Occipital lobe (tissue), 3 donors: ENCODE results near the gene PCID2. TPM values are rescaled to one million over a fixed set of nuclear protein-coding genes. Genes with fewer than 3 reads are reported as not detected.

Experiments used
- DNase-seq: peaks from one replicate; lab custom pipeline; 2025; lab: John Stamatoyannopoulos, UW
- small RNA-seq: library from RNA; depleted of rRNA; stranded (forward); fragments of <200 nt; gene quantifications from one replicate; pipeline ENCODE3, GENCODE V24; 2014
- total RNA-seq: library from RNA; depleted of rRNA; stranded (reverse); fragments of >200 nt; gene quantifications from one replicate; pipeline ENCODE4 v1.2.3, GENCODE V29; 2014

Gene PCID2
- total RNA-seq, 1 donor from 2014 or later, result 45.9 TPM

DNA sequence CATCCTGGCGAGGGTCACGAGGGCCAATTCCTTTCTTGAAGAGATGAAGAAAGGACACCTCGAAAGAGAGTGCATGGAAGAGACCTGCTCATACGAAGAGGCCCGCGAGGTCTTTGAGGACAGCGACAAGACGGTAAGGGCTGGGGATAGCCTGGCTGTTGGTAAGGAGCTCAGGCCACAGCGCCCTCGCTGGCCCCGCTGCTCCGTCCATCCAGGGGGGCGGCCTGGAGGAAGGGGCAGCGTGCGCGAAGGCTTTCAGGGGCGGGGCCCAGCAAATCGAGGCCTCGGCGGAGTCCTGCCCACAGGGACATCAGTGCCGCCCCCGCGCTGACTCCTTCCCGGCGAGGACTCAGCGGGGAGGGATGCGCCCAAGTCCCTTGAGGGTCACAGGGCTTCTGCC lies 79.0 kb downstream of the PCID2 start:
- DNase-seq, result no peak

Small RNAs within 50 kb of the gene (small RNA-seq; reads per million reads assigned to genes)
- not detected for gene AL137002.1

Other genes starting within 250 kb of the PCID2 start
- gene MCF2L, start 239.5 kb downstream of the PCID2 start, total RNA-seq, result 146 TPM
- 0.16 TPM for gene F7, start 102.9 kb downstream of the PCID2 start, total RNA-seq
- 0.62 TPM for gene F10, start 85.9 kb downstream of the PCID2 start, total RNA-seq
- not detected for gene PROZ, start 50.0 kb downstream of the PCID2 start, total RNA-seq
- gene CUL4A, start 944 bp upstream of the PCID2 start, total RNA-seq, result 55.7 TPM
- gene LAMP1, start 88.6 kb upstream of the PCID2 start, total RNA-seq, result 55.1 TPM
- 1.6 TPM for gene GRTP1, start 155.5 kb upstream of the PCID2 start, total RNA-seq
- gene ADPRHL1, start 244.8 kb upstream of the PCID2 start, total RNA-seq, result 0.62 TPM